ENCODE results near the gene DRC1. TPM values are rescaled to one million over a fixed set of nuclear protein-coding genes. Genes with fewer than 3 reads are reported as not detected.

The DRC1 gene
- total RNA-seq, 4 donors from 2014 or later: not detected

DNA sequence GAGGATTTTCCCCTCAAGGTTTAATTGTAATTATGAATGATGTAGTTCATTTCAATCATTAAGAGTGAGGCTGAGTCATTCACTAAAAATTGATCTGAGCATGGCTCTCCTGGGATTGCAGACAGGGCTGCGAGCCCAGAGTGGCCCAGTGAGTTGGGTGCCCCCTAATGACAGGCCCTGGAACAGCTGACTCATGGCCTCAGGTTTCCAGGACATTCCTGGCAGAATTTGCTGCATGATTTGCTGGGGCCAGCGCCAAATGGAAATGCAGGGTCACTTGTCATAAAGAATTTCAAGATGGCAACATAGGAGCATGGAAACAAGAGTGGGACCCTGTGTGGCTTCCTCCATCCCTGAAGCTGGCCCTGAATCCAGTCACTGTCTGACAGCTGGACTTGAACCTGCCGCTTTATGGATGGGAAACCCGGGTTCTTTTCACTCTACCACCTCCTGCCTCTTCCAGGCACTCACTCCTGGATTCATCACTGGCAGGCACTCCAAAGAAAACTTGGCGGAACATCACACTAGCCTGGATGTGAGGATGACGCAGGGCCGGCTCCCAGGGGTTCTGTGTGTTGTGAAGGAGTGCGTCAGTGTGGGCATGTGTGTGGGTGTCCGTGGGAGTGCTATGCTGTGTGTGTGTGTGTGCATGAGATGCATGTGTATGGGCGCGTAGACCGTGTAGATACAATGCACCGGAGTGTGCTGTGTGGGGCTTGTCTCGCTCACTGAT is 61.0 kb downstream of the DRC1 start:
- DNase-seq (ENCODE audit: low spot score) (no peak), ATAC-seq (ENCODE audit: low FRiP score) (no peak)
- TF ChIP-seq, protein P1, sequence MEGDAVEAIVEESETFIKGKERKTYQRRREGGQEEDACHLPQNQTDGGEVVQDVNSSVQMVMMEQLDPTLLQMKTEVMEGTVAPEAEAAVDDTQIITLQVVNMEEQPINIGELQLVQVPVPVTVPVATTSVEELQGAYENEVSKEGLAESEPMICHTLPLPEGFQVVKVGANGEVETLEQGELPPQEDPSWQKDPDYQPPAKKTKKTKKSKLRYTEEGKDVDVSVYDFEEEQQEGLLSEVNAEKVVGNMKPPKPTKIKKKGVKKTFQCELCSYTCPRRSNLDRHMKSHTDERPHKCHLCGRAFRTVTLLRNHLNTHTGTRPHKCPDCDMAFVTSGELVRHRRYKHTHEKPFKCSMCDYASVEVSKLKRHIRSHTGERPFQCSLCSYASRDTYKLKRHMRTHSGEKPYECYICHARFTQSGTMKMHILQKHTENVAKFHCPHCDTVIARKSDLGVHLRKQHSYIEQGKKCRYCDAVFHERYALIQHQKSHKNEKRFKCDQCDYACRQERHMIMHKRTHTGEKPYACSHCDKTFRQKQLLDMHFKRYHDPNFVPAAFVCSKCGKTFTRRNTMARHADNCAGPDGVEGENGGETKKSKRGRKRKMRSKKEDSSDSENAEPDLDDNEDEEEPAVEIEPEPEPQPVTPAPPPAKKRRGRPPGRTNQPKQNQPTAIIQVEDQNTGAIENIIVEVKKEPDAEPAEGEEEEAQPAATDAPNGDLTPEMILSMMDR (IDR thresholded peaks at IDR 0.05): no peak

DNA sequence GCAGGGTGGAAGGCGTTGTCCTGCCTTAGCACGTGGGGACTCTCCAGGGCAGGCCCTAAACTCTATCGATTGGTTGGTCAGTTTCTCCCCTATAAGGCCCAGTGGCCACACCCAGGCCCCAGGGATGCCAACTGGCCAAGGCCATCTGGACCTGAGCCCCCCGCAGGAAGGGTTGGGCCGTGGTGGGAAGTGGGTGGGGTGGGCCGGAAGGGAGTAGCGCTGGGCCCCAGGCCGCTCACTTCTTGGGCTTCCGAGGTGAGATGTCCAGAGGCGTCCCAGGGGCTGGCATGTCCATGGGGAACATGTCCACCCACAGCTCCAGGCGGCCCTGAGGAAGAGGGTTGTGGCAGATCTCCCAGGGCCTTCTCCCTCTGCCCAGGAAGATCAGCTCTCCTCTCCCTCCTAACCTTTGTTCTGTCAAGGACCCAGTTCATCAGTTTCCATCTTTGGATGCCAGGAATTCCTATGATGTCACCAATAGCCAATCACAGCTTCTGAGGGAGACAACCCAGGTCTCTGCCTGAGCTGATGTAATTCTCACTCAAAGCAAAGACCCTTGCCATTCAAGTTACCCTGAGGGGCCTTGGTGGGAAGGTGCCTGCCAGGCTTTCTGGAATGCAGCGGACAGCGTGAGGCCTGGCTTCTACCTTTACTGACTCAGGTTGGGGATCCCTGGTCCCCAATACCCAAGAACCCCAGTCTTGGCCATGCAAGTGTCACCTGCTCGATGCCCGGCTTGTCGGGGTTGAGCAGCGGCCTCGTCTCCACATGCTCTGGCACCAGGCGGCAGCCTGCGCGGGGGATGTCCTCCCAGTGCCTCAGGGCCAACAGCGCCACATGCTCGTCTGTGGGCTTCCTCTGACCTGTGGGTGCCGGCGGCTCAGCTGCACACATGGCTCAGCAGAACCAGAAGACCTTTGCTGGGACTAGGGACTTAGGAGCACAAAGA is 61.8 kb downstream of the DRC1 start:
- ATAC-seq (ENCODE audit: low FRiP score) (no peak), DNase-seq (ENCODE audit: low spot score) (no peak)
- TF ChIP-seq, protein P1 (IDR thresholded peaks at IDR 0.05): no peak

DNA sequence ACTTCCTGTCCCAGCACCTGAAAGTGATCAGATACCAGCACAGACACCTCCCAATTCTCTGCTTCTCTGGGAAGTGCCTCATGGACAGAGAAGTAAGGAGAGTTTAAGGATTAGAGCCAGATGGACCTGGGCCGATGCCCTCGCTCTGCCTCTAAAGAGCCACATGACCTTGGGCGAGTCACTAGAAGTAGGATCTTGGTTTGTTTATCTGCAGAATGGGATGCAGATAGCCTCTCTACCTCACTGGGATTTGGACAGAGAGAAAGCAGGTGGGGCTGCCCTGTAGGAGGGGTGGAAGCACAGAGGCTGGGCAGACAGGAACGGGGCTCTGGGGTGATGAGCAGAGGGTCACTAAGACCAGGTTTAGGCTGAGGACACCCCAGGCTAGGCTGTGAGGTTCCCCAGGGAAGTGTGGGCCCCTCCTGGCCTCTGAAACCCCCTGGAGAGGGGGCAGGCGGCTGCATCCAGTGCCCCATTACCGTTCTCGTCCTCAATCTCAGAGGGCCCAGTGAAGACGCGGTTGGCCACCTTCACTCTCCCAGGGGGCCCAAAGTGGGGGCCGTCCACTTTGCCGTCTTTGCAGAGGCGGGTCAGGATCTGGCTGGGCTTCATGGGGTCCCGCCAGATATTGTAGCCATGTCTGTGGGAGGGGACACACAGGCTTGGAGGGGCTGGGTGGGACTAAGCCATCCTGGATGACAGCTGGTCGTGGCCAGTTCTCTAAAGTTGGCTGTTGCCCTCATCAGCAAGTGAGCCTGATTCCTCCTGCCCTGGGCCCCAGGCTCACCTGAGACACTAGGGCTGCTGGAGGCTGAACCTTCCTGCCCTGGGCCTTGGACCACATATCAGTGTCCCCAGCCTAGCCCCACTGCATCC is 62.9 kb downstream of the DRC1 start:
- ATAC-seq (ENCODE audit: low FRiP score): no peak
- TF ChIP-seq, protein P1 (IDR thresholded peaks at IDR 0.05): no peak
- no peak for DNase-seq (ENCODE audit: low spot score)

DNA sequence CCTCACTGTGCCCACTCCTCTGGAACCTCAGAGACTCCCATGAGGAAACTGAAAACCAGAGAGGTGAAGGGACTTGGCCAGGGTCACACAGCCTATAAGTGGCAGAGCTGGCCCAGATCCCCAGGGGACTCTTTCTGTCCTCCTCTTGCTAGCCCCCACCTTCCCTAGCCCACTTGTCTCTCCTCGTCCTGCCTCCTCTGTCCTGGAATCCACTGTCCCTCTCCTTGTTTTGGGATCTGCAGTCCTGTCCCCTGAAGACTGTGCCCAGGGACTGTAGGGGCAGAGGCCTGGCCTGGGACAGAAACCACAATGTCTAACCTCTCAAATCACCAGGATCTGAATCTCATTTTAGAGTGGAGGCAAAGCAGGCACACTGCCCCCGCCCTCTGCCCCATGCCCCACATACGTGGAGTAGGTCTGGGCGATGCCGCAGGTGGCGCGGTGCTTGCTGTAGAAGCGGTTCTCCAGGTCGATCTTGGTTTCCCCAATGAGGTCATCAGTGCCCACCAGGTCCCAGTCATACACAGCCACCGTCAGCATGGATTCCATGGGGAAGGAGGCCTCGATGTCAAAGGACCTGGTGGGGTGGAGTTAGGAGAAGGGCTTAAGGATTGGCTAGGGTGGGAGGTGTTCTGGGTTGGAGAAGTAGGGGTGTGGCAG is 63.7 kb downstream of the DRC1 start:
- no peak for DNase-seq (ENCODE audit: low spot score)
- TF ChIP-seq, protein P1 (IDR thresholded peaks at IDR 0.05): no peak
- no peak for ATAC-seq (ENCODE audit: low FRiP score)

DNA sequence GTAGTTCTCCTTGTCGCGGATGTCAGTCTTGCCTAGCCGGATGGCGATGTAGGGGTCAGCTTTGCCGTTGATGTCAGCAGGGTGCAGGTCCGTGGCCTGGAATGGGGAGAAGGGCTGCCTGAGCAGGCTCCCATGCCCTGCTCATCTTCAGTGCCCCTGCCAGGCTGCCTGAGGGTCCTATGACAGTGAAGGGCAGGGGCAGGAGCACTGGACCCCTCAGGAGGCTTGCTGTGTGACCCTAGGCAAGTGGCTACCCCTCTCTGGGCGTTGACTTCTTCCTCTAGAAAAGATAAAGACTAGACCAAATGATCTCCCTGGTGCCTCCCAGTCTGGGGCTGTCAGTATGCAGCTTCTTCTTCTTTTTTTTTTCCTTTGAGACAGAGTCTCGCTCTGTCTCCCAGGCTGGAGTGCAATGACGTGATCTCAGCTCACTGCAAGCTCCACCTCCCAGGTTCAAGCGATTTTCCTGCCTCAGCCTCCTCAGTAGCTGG is 64.3 kb downstream of the DRC1 start:
- no peak for DNase-seq (ENCODE audit: low spot score)
- TF ChIP-seq, protein P1 (IDR thresholded peaks at IDR 0.05): no peak

More for the DNA sequence above, 64.3 kb downstream of the DRC1 start:
- no peak for ATAC-seq (ENCODE audit: low FRiP score)
